SK-N-SH treated with all-trans-retinoic acid at 6 μM for 48 hours (cell line): Measurements from ENCODE around the gene KDELR3.

Experiments
- ARNTL ChIP-seq: fragments of 450-650 bp; formaldehyde crosslinking; IDR thresholded peaks from 2 replicates; pipeline ENCODE4 v1.5.0; 2020; ENCODE audit warnings: low read depth, mild to moderate bottlenecking, moderate library complexity, borderline replicate concordance
- BACH2 ChIP-seq: fragments of 250-450 bp; sonication (Bioruptor Pico); IDR thresholded peaks from 2 replicates; pipeline ENCODE4 v1.9.0; 2021; ENCODE audit warnings: mild to moderate bottlenecking, borderline replicate concordance
- CREB5 ChIP-seq: fragments of 250-450 bp; sonication (Bioruptor Pico); IDR thresholded peaks from 2 replicates; pipeline ENCODE4 v1.5.1; 2020; ENCODE audit warnings: low read depth, mild to moderate bottlenecking, moderate library complexity
- CSDC2 ChIP-seq: fragments of 250-450 bp; sonication (Bioruptor Pico); IDR thresholded peaks from 2 replicates; pipeline ENCODE4 v1.5.0; 2020; ENCODE audit warnings: mild to moderate bottlenecking, moderate library complexity
- GLIS3 ChIP-seq: fragments of 250-450 bp; sonication (Bioruptor Pico); IDR thresholded peaks from 2 replicates; pipeline ENCODE4 v1.5.0; 2020; ENCODE audit warnings: mild to moderate bottlenecking, moderate library complexity
- ISL1 ChIP-seq: fragments of 250-450 bp; sonication (Bioruptor Pico); IDR thresholded peaks from 2 replicates; pipeline ENCODE4 v2.1.2; 2022; ENCODE audit warnings: mild to moderate bottlenecking, moderate library complexity
- POU6F1 ChIP-seq: fragments of 250-450 bp; sonication (Bioruptor Pico); IDR thresholded peaks from 2 replicates; pipeline ENCODE4 v1.8.0; 2021; ENCODE audit warnings: low read depth, mild to moderate bottlenecking, moderate library complexity, borderline replicate concordance
- RARB ChIP-seq: fragments of 250-450 bp; sonication (Bioruptor Pico); IDR thresholded peaks from 2 replicates; pipeline ENCODE4 v1.8.0; 2021; ENCODE audit warnings: mild to moderate bottlenecking, moderate library complexity
- SNAI2 ChIP-seq: fragments of 250-450 bp; sonication (Bioruptor Pico); IDR thresholded peaks from 2 replicates; pipeline ENCODE4 v1.5.0; 2020; ENCODE audit warnings: mild to moderate bottlenecking, moderate library complexity
- ZFP3 ChIP-seq: fragments of 250-450 bp; sonication (Bioruptor Pico); IDR thresholded peaks from 2 replicates; pipeline ENCODE4 v1.5.0; 2020; ENCODE audit warnings: mild to moderate bottlenecking, moderate library complexity
- ZFP30 ChIP-seq: fragments of 450-650 bp; formaldehyde crosslinking; IDR thresholded peaks from 2 replicates; pipeline ENCODE4 v1.5.0; 2022; ENCODE audit warnings: mild to moderate bottlenecking, moderate library complexity
- ZNF8 ChIP-seq: fragments of 450-650 bp; formaldehyde crosslinking; IDR thresholded peaks from 2 replicates; pipeline ENCODE4 v1.5.0; 2020; ENCODE audit warnings: mild to moderate bottlenecking, moderate library complexity
- TF ChIP-seq, protein P1 (sequence below): fragments of 250-450 bp; sonication (Bioruptor Pico); IDR thresholded peaks from 2 replicates; pipeline ENCODE4 v1.8.0; 2020; ENCODE audit warnings: mild to moderate bottlenecking, moderate library complexity, borderline replicate concordance

DNA sequence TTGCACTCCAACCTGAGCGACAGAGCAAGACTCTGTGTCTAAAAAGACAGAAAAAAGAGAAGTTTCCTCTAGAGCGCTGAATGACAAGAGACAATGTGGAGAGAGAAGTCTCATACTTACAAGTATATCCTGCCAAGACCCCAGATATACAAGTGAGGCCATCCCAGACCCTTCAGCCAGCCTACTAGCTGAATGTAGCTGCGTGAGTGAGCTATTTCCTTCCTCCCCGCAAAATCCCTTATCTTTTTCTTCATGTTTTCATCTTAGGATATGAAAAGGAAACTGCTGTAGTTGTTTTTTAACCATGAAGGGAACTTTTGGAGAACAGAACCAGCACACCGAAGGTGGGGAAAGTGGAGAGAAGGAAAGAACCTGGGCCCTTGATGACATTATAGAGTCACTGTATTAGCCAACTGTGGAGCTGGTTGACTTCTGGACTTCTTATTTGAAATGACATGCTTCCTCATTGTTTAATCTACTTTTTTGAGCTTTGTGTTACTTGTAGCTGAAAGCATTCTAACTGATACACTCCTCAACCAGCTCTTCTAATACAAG, 42.6 kb downstream of the KDELR3 start:
- TF ChIP-seq CREB5 (CRISPR knock-in tag), result no peak
- no peak for TF ChIP-seq POU6F1 (CRISPR knock-in tag)
- no peak for TF ChIP-seq ISL1
- no peak for TF ChIP-seq BACH2 (CRISPR knock-in tag)
- TF ChIP-seq ARNTL (CRISPR knock-in tag), result no peak
- TF ChIP-seq SNAI2 (CRISPR knock-in tag), result no peak
- no peak for TF ChIP-seq ZFP3 (CRISPR knock-in tag)
- no peak for TF ChIP-seq CSDC2 (CRISPR knock-in tag)
- TF ChIP-seq, protein P1, sequence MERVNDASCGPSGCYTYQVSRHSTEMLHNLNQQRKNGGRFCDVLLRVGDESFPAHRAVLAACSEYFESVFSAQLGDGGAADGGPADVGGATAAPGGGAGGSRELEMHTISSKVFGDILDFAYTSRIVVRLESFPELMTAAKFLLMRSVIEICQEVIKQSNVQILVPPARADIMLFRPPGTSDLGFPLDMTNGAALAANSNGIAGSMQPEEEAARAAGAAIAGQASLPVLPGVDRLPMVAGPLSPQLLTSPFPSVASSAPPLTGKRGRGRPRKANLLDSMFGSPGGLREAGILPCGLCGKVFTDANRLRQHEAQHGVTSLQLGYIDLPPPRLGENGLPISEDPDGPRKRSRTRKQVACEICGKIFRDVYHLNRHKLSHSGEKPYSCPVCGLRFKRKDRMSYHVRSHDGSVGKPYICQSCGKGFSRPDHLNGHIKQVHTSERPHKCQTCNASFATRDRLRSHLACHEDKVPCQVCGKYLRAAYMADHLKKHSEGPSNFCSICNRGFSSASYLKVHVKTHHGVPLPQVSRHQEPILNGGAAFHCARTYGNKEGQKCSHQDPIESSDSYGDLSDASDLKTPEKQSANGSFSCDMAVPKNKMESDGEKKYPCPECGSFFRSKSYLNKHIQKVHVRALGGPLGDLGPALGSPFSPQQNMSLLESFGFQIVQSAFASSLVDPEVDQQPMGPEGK (CRISPR knock-in tag), result no peak
- TF ChIP-seq GLIS3 (CRISPR knock-in tag), result no peak
- TF ChIP-seq ZNF8, result no peak
- TF ChIP-seq RARB (CRISPR knock-in tag), result no peak
- no peak for TF ChIP-seq ZFP30 (CRISPR knock-in tag)
